ENCODE data around the gene DMWD. TPM values are rescaled to one million over a fixed set of nuclear protein-coding genes. Genes with fewer than 3 reads are reported as not detected.
A peak's percentile ranks its signal among the peaks of the same experiment; 100 is the strongest.

DMWD gene, protein sequence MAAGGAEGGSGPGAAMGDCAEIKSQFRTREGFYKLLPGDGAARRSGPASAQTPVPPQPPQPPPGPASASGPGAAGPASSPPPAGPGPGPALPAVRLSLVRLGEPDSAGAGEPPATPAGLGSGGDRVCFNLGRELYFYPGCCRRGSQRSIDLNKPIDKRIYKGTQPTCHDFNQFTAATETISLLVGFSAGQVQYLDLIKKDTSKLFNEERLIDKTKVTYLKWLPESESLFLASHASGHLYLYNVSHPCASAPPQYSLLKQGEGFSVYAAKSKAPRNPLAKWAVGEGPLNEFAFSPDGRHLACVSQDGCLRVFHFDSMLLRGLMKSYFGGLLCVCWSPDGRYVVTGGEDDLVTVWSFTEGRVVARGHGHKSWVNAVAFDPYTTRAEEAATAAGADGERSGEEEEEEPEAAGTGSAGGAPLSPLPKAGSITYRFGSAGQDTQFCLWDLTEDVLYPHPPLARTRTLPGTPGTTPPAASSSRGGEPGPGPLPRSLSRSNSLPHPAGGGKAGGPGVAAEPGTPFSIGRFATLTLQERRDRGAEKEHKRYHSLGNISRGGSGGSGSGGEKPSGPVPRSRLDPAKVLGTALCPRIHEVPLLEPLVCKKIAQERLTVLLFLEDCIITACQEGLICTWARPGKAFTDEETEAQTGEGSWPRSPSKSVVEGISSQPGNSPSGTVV
- total RNA-seq (2012; rRNA removed): 9.7 and 10.0 TPM in 2 replicates
- 28.5 and 33.1 TPM in 2 replicates for polyA plus RNA-seq (2012; rRNA removed)
- 16.5 and 25.3 TPM in 2 replicates for polyA plus RNA-seq (2012; cell fraction: cytosol; rRNA removed)
- 159 and 263 TPM in 2 replicates for polyA plus RNA-seq (2012; cell fraction: nucleus; rRNA removed; ENCODE audit: low replicate concordance)
- Bru-seq, nascent RNA: percentile 84 among the genes with signal in this experiment
- percentile 94 among the genes with signal in this experiment for BruChase-seq, experiment 1, labeled RNA remaining after a 6-hour chase
- percentile 92 among the genes with signal in this experiment for BruChase-seq, experiment 2, labeled RNA remaining after a 2-hour chase
- long read RNA-seq, transcript DMWD-202 (4 exons, 3,292 nt): minor isoform, 8 of 51 reads
- long read RNA-seq, transcript DMWD-201 (5 exons, 3,305 nt): major isoform, 21 of 51 reads
- long read RNA-seq, partial matches to known transcripts: 12 of 51 reads
- long read RNA-seq, other reads (novel, unspliced or antisense): 8 of 51 reads

DNA sequence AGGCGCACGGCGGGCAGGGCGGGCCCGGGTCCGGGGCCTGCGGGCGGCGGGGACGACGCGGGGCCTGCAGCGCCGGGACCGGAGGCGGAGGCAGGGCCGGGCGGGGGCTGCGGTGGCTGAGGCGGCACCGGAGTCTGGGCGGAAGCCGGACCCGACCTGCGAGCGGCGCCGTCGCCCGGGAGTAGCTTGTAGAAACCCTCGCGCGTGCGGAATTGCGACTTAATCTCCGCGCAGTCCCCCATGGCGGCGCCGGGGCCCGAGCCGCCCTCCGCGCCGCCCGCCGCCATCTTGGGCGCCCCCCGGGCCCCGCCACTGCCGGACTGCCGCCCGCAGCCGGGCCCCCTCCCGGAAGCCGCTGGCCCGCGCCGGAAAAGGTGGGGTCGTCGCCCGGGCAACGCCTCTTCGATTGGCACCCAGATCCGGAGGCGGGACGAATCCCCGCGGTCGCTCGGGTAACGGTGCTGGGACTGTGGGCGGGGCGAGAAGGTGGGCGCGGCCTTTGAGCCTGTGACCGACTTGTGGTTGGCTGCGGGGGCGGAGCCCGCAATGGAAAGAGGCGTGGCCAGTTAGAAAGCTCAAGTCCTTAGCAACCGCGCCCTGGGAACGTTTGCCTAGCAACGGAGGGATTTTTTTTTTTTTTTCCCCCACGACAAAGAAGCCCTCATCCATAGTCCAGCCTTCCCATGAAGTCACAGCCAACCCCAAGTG is at the start of gene DMWD:
DMWD (minus strand) TSS at position 376 of the 708 bp plus-strand sequence; CDS start at position 287, 89 bp downstream.
- in situ Hi-C loops (cut with MboI; ENCODE audit: low sequenced_read_pairs): no loop called here

More for the DNA sequence above, at the start of gene DMWD:
- peak; percentile 99 for ATAC-seq (ENCODE audit: low read depth)
- no peaks in the 10 kb centered on the region for H3K9me3 ChIP-seq (ENCODE audit: control insufficient read depth, insufficient read depth, low read length)
- H3K27ac ChIP-seq (ENCODE audit: insufficient read depth, low read length): peak within 1 kb of the TSS; percentile 84
- H3K9ac ChIP-seq (ENCODE audit: low read depth, low read length): peak within 1 kb of the TSS; percentile 90
- H3K4me3 ChIP-seq (ENCODE audit: insufficient read depth, low read depth, low read length): peak within 1 kb of the TSS; percentile 82
- H2BK120ac ChIP-seq (ENCODE audit: low read depth, low read length): peak within 1 kb of the TSS; percentile 36; the same call in 1 of the 2 replicates
- H3K9me1 ChIP-seq (ENCODE audit: insufficient read depth, low read length): peaks cover 5% of the 10 kb centered on the region
- peak within 1 kb of the TSS; percentile 50 to 90; a peak in 2 of 4 replicates for H4K8ac ChIP-seq (ENCODE audit: low read depth in 2 of 2, low read length in 2 of 2)
- peaks cover 21% of the 10 kb centered on the region for H3K36me3 ChIP-seq (ENCODE audit: control insufficient read depth, insufficient read depth, low read length)
- H3K27me3 ChIP-seq (ENCODE audit: control insufficient read depth, insufficient read depth, low read length): no peaks in the 10 kb centered on the region
- TF ChIP-seq RAD21 (IDR thresholded peaks at IDR 0.05; ENCODE audit: low read length) (no peak), MXI1 (IDR thresholded peaks at IDR 0.05; ENCODE audit: borderline replicate concordance, low read depth, low read length) (peak; percentile 37; the same call in 1 of the 2 replicates), POLR2A (IDR thresholded peaks at IDR 0.05; ENCODE audit: low read depth, low read length) (peak; percentile 88), MAZ (IDR thresholded peaks at IDR 0.05; ENCODE audit: borderline replicate concordance, low read depth, low read length) (peak; percentile 86; the same call in 1 of the 2 replicates), BHLHE40 (IDR thresholded peaks at IDR 0.05; ENCODE audit: low read depth, low read length) (no peak), CHD1 (IDR thresholded peaks at IDR 0.05; ENCODE audit: low read depth, low read length) (no peak), FOS (IDR thresholded peaks at IDR 0.05; ENCODE audit: low read depth, low read length) (no peak), RFX5 (IDR thresholded peaks at IDR 0.05; ENCODE audit: low read depth, low read length) (no peak), CEBPB (IDR thresholded peaks at IDR 0.05; ENCODE audit: low read depth, low read length) (no peak)
- TF ChIP-seq, protein P1, sequence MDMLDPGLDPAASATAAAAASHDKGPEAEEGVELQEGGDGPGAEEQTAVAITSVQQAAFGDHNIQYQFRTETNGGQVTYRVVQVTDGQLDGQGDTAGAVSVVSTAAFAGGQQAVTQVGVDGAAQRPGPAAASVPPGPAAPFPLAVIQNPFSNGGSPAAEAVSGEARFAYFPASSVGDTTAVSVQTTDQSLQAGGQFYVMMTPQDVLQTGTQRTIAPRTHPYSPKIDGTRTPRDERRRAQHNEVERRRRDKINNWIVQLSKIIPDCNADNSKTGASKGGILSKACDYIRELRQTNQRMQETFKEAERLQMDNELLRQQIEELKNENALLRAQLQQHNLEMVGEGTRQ (IDR thresholded peaks at IDR 0.05; ENCODE audit: low read depth, low read length): peak; percentile 32; the same call in 1 of the 2 replicates
- TF ChIP-seq, protein P2, sequence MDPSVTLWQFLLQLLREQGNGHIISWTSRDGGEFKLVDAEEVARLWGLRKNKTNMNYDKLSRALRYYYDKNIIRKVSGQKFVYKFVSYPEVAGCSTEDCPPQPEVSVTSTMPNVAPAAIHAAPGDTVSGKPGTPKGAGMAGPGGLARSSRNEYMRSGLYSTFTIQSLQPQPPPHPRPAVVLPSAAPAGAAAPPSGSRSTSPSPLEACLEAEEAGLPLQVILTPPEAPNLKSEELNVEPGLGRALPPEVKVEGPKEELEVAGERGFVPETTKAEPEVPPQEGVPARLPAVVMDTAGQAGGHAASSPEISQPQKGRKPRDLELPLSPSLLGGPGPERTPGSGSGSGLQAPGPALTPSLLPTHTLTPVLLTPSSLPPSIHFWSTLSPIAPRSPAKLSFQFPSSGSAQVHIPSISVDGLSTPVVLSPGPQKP (IDR thresholded peaks at IDR 0.05; ENCODE audit: borderline replicate concordance, low read depth, low read length): no peak
- H2AK9ac ChIP-seq (replicated peaks; ENCODE audit: low read depth, low read length, poor library complexity): peak within 1 kb of the TSS; percentile 95
- dilution Hi-C loops (cut with HindIII; ENCODE audit: low sequenced_read_pairs, unreplicated experiment) (no loop called here), intact Hi-C loops (cut with micrococcal nuclease) (no loop called here)
- H2AFZ ChIP-seq (replicated peaks; ENCODE audit: low read length, poor library complexity): peak within 1 kb of the TSS; percentile 94
- 0% methylated on average over 52 of the region's 86 CpGs; no CpG with 5 or more reads in 1 of the 2 experiments for WGBS, 2 experiments (ENCODE audit: extremely low coverage in 2 of 2, insufficient read length in 1 of 2)
- POLR2A ChIA-PET (ENCODE audit: unreplicated experiment): interaction anchor here (0.6 to 1.5 kb wide), 6 partner anchors 8 to 155 kb away, joined by 3 to 13 read pairs (median 6); partner anchors contain the start of genes DMPK and SIX5
- H3K4me1 ChIP-seq (ENCODE audit: control insufficient read depth, insufficient read depth, low read length): peaks cover 6% of the 10 kb centered on the region
- BruUV-seq (replicated peaks): TSS peak; percentile 23
- CTCF ChIA-PET: no interaction called here
- H4K91ac ChIP-seq (ENCODE audit: insufficient read depth, low read depth, low read length): peak within 1 kb of the TSS; percentile 70
- peak within 1 kb of the TSS; percentile 83 for H3K56ac ChIP-seq (ENCODE audit: extremely low read depth, insufficient read depth, low read length)
- peak within 1 kb of the TSS; percentile 98 for H2AK5ac ChIP-seq (ENCODE audit: low read depth, low read length)
- peak within 1 kb of the TSS; percentile 98 for H3K4me2 ChIP-seq (ENCODE audit: low read depth, low read length)
- no peak within 1 kb of the TSS; the same call in 1 of the 2 replicates for H3K18ac ChIP-seq (ENCODE audit: low read depth, low read length)
- peak; percentile 98 for DNase-seq
- peaks cover 4% of the 10 kb centered on the region; the same call in 1 of the 2 replicates for H4K20me1 ChIP-seq (ENCODE audit: insufficient read depth, low read length)
- H3K79me1 ChIP-seq (ENCODE audit: low read depth in 1 of 2, low read length in 2 of 2): peaks cover 13 to 41% of the 10 kb centered on the region in 2 experiments
- peak within 1 kb of the TSS; percentile 86 for H3K4ac ChIP-seq (ENCODE audit: low read depth, low read length)
- H2BK5ac ChIP-seq (ENCODE audit: low read depth, low read length, poor library complexity, severe bottlenecking): peak within 1 kb of the TSS; percentile 77
- no peak within 1 kb of the TSS for H2BK20ac ChIP-seq (ENCODE audit: low read depth, low read length)
- peak within 1 kb of the TSS; percentile 90 for H3K23ac ChIP-seq (ENCODE audit: low read depth, low read length)
- H2BK15ac ChIP-seq (ENCODE audit: low read depth, low read length): no peak within 1 kb of the TSS
- peak within 1 kb of the TSS; percentile 94 for H3K14ac ChIP-seq (replicated peaks; ENCODE audit: low read depth, low read length)
- H4K5ac ChIP-seq (ENCODE audit: low read depth, low read length): peak within 1 kb of the TSS; percentile 54
